ENCODE data around the gene TRIM40. TPM values are rescaled to one million over a fixed set of nuclear protein-coding genes. Genes with fewer than 3 reads are reported as not detected.

Gene TRIM40
- total RNA-seq, 3 donors from 2014 or later (not counting 1 experiment from before 2014, with no cell fraction given): 0.26 to 0.30 TPM; not detected in 1

- Histone ChIP-seq H3K36me3 (ENCODE audit: control insufficient read depth, insufficient read depth, low read length) (no peaks in the 10 kb centered on the region), H3K27ac (ENCODE audit: low read length) (no peak overlapping the region), H3K4me1 (ENCODE audit: control insufficient read depth, insufficient read depth, low read length) (peaks cover 4% of the 10 kb centered on the region), H3K4me3 (ENCODE audit: low read length) (no peak overlapping the region), H3K27me3 (ENCODE audit: control insufficient read depth, insufficient read depth, low read length) (peaks cover 26% of the 10 kb centered on the region), H3K9me3 (ENCODE audit: control insufficient read depth, insufficient read depth, low read length) (no peaks in the 10 kb centered on the region)
- intact Hi-C loops (cut with micrococcal nuclease): loop anchor here (1.0 to 2.0 kb wide), 2 partner anchors 28 to 282 kb away; no protein-coding TSS in a partner anchor
- 37% methylated on average over 16 of the region's 16 CpGs for WGBS (ENCODE audit: insufficient coverage)
- no peak overlapping the region for H3K27ac Mint-ChIP-seq
- ATAC-seq (peak; percentile 95 to 99 (median 98)), DNase-seq (peak; percentile 36 to 94)
- peak; percentile 100 for TF ChIP-seq CTCF (IDR thresholded peaks at IDR 0.05)
- H3K9me3 Mint-ChIP-seq: no peaks in the 10 kb centered on the region
- H3K27me3 Mint-ChIP-seq (ENCODE audit: low read depth in 2 of 2): peaks cover 48 to 68% of the 10 kb centered on the region in 2 donors
- no peaks in the 10 kb centered on the region for H3K36me3 Mint-ChIP-seq
- peaks cover 5 to 7% of the 10 kb centered on the region in 2 donors for H3K4me1 Mint-ChIP-seq
- no peak overlapping the region for H3K4me3 Mint-ChIP-seq
Observed at GRCh38 chr6:30130887-30131862, 4.8 kb upstream of the TRIM40 start.

GRCh38 chr6:30131947-30132497 is 3.9 kb upstream of the TRIM40 start:
- Mint-ChIP-seq H3K4me3 (no peak overlapping the region), H3K27me3 (ENCODE audit: low read depth in 2 of 2) (peaks cover 42 to 59% of the 10 kb centered on the region in 2 donors), H3K9me3 (no peaks in the 10 kb centered on the region), H3K27ac (no peak overlapping the region), H3K4me1 (peaks cover 5 to 7% of the 10 kb centered on the region in 2 donors), H3K36me3 (no peaks in the 10 kb centered on the region)
- intact Hi-C loops (cut with micrococcal nuclease): loop anchor here (1.0 to 2.0 kb wide), 2 partner anchors 29 to 283 kb away; no protein-coding TSS in a partner anchor
- Histone ChIP-seq H3K9me3 (ENCODE audit: control insufficient read depth, insufficient read depth, low read length) (no peaks in the 10 kb centered on the region), H3K36me3 (ENCODE audit: control insufficient read depth, insufficient read depth, low read length) (no peaks in the 10 kb centered on the region), H3K27me3 (ENCODE audit: control insufficient read depth, insufficient read depth, low read length) (peaks cover 26% of the 10 kb centered on the region), H3K4me3 (ENCODE audit: low read length) (no peak overlapping the region), H3K4me1 (ENCODE audit: control insufficient read depth, insufficient read depth, low read length) (peaks cover 4% of the 10 kb centered on the region), H3K27ac (ENCODE audit: low read length) (no peak overlapping the region)
- TF ChIP-seq CTCF (IDR thresholded peaks at IDR 0.05): no peak
- DNase-seq: no peak
- ATAC-seq: no peak
- 70% methylated on average over 2 of the region's 2 CpGs for WGBS (ENCODE audit: insufficient coverage)

DNA sequence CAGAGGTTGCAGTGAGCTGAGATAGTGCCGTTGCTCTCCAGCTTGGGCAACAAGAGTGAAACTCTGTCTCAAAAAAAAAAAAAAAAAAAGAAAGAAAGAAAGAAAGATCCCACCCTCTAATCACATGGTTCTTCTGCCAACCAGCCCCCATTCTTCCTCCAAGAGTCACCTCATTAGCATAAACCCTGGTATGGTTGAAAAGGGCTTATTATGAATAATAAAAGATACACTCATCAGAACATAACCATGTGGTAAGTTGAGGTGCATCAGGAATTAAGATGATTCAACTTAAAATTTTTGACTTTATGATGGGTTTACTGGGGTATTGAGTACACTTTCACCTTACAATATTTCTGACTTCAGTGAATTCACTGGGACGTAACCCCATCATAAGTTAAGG is 793 bp upstream of the TRIM40 start:
- no CpG with 5 or more reads among the region's 2 CpGs for WGBS (ENCODE audit: insufficient coverage)
- no peaks in the 10 kb centered on the region for H3K4me1 ChIP-seq (ENCODE audit: control insufficient read depth, insufficient read depth, low read length)
- H3K4me3 Mint-ChIP-seq: no peak overlapping the region
- peaks cover 8% of the 10 kb centered on the region for H3K27me3 ChIP-seq (ENCODE audit: control insufficient read depth, insufficient read depth, low read length)
- TF ChIP-seq CTCF (IDR thresholded peaks at IDR 0.05): no peak
- DNase-seq (no peak), ATAC-seq (no peak)
- H3K36me3 ChIP-seq (ENCODE audit: control insufficient read depth, insufficient read depth, low read length): no peaks in the 10 kb centered on the region
- peaks cover 16 to 43% of the 10 kb centered on the region in 2 donors for H3K27me3 Mint-ChIP-seq (ENCODE audit: low read depth in 2 of 2)
- intact Hi-C loops (cut with micrococcal nuclease): no loop called here
- no peaks in the 10 kb centered on the region for H3K36me3 Mint-ChIP-seq
- H3K9me3 ChIP-seq (ENCODE audit: control insufficient read depth, insufficient read depth, low read length): no peaks in the 10 kb centered on the region
- peaks cover 5 to 7% of the 10 kb centered on the region in 2 donors for H3K4me1 Mint-ChIP-seq
- H3K27ac Mint-ChIP-seq: no peak overlapping the region
- no peak overlapping the region for H3K4me3 ChIP-seq (ENCODE audit: low read length)
- no peak overlapping the region for H3K27ac ChIP-seq (ENCODE audit: low read length)
- H3K9me3 Mint-ChIP-seq: no peaks in the 10 kb centered on the region

All from natural killer cell (primary cell).